Fibroblast of mammary gland (primary cell): Measurements from ENCODE around the gene ZNF766.
"Not testable (repeated sequence)": the region's sequence is repeated elsewhere in the genome, so short reads cannot be mapped to it uniquely, and the experiment has no call there.

Source experiments
- DNase-seq: peaks from one replicate; pipeline ENCODE4 v3.0.0-alpha.2; 2010; ENCODE audit warnings: low read depth
- H3K4me3 ChIP-seq: 2 replicates; pipeline ENCODE4 v1.5.1; 2011; ENCODE audit warnings: low read depth, mild to moderate bottlenecking, low read length, moderate library complexity; ENCODE audit not compliant: control insufficient read depth
- CTCF ChIP-seq: conservative IDR thresholded peaks from 2 replicates; pipeline ENCODE4 v1.5.1; 2011; ENCODE audit warnings: low read depth, low read length, inconsistent platforms; ENCODE audit not compliant: control insufficient read depth, insufficient read depth

The ZNF766 gene

GRCh38 chr19:52237197-52237596 is 32.2 kb upstream of the ZNF766 start:
- TF ChIP-seq CTCF = no peak
- peak; percentile 16 for DNase-seq

GRCh38 chr19:52237771-52238400 is 31.5 kb upstream of the ZNF766 start:
- peak; percentile 93 for TF ChIP-seq CTCF
- peak; percentile 66 for DNase-seq

More at GRCh38 chr19:52237197-52237596, 32.2 kb upstream of the ZNF766 start:
- no peak overlapping the region for H3K4me3 ChIP-seq

GRCh38 chr19:52244021-52244420 is 25.4 kb upstream of the ZNF766 start:
- no peak for TF ChIP-seq CTCF
- no peak overlapping the region for H3K4me3 ChIP-seq
- no peak for DNase-seq

More at GRCh38 chr19:52237771-52238400, 31.5 kb upstream of the ZNF766 start:
- no peak overlapping the region for H3K4me3 ChIP-seq

- peak; percentile 49 for DNase-seq
- H3K4me3 ChIP-seq = no peak overlapping the region
- TF ChIP-seq CTCF = peak; percentile 43
These were observed 21.1 kb upstream of the ZNF766 start for GRCh38 chr19:52248241-52248640.

GRCh38 chr19:52258426-52258825 is 11.0 kb upstream of the ZNF766 start:
- TF ChIP-seq CTCF = no peak
- no peak overlapping the region for H3K4me3 ChIP-seq
- DNase-seq = no peak

- DNase-seq = peak; percentile 18
- not testable (repeated sequence) for H3K4me3 ChIP-seq
These were observed 3.8 kb upstream of the ZNF766 start for GRCh38 chr19:52265556-52265955.

- H3K4me3 ChIP-seq = peak overlapping the region; percentile 81
- peak; percentile 28 for DNase-seq
- TF ChIP-seq CTCF = no peak
These were observed 989 bp downstream of the ZNF766 start for GRCh38 chr19:52270266-52270885.
